K562 (cell line): ENCODE results near the gene TRIM32.

Experiments used
- HMG20B ChIP-seq: fragments of 250-450 bp; sonication (Bioruptor Pico); IDR thresholded peaks from 2 replicates; pipeline ENCODE4 v1.5.0; 2021; ENCODE audit warnings: mild to moderate bottlenecking
- JUN ChIP-seq, 2 experiments: sonication (generic) in 1 of 2; formaldehyde crosslinking in 1 of 2; IDR thresholded peaks; 2 replicates each; pipeline versions ENCODE4 v1.6.1 to v1.8.0; 2012 to 2022; ENCODE audit warnings: borderline replicate concordance in 2 of 2, mild to moderate bottlenecking in 2 of 2, improper control_type of control experiment in 1 of 2, low read depth in 1 of 2, low read length in 1 of 2, missing genetic modification reagents in 1 of 2
- KAT7 ChIP-seq: sonication (generic); formaldehyde crosslinking; IDR thresholded peaks from 2 replicates; pipeline ENCODE4 v1.8.0; 2022; ENCODE audit warnings: missing genetic modification reagents, mild to moderate bottlenecking, borderline replicate concordance
- TF ChIP-seq, protein P1 (sequence below): sonication (generic); formaldehyde crosslinking; IDR thresholded peaks from 2 replicates; pipeline ENCODE4 v1.8.0; 2022; ENCODE audit warnings: missing genetic modification reagents, mild to moderate bottlenecking, borderline replicate concordance
- TF ChIP-seq, protein P2 (sequence below): conservative IDR thresholded peaks from 2 replicates; pipeline ENCODE4 v1.6.1; 2011; ENCODE audit warnings: low read depth, mild to moderate bottlenecking, low read length; ENCODE audit not compliant: control insufficient read depth

GRCh38 chr9:116713271-116713670 is 26.2 kb downstream of the TRIM32 start:
- TF ChIP-seq, protein P1, sequence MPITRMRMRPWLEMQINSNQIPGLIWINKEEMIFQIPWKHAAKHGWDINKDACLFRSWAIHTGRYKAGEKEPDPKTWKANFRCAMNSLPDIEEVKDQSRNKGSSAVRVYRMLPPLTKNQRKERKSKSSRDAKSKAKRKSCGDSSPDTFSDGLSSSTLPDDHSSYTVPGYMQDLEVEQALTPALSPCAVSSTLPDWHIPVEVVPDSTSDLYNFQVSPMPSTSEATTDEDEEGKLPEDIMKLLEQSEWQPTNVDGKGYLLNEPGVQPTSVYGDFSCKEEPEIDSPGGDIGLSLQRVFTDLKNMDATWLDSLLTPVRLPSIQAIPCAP (CRISPR knock-in tag) = no peak
- TF ChIP-seq, protein P2, sequence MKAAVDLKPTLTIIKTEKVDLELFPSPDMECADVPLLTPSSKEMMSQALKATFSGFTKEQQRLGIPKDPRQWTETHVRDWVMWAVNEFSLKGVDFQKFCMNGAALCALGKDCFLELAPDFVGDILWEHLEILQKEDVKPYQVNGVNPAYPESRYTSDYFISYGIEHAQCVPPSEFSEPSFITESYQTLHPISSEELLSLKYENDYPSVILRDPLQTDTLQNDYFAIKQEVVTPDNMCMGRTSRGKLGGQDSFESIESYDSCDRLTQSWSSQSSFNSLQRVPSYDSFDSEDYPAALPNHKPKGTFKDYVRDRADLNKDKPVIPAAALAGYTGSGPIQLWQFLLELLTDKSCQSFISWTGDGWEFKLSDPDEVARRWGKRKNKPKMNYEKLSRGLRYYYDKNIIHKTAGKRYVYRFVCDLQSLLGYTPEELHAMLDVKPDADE = no peak
- TF ChIP-seq JUN (IDR thresholded peaks at IDR 0.05; ENCODE audit: borderline replicate concordance, low read depth, low read length) (no peak), JUN (CRISPR knock-in tag; IDR thresholded peaks at IDR 0.05; ENCODE audit: borderline replicate concordance) (no peak), KAT7 (CRISPR knock-in tag) (no peak), HMG20B (CRISPR knock-in tag) (no peak)
